Heart left ventricle (tissue), 13 donors: Measurements from ENCODE around the gene SAP30BP.

Experiments
- POLR2A ChIP-seq, 2 donors: fragments of 450-650 bp; IDR thresholded peaks; one replicate each; pipeline ENCODE4 v1.6.1; 2017; ENCODE audit warnings: antibody characterized with exemption in 2 of 2, mild to moderate bottlenecking in 2 of 2, moderate library complexity in 2 of 2
- TF ChIP-seq, protein P1 (sequence below), 12 donors: fragments of 200-600 bp; sonication (generic) in 4 of 12; IDR thresholded peaks; one replicate each; pipeline versions ENCODE4 v1.5.0 to v1.8.0; 2018 to 2022; ENCODE audit warnings: antibody characterized with exemption in 12 of 12, mild to moderate bottlenecking in 5 of 12
- donor health status: ischemic (EF 13 %, LVEDD 7.1; RV severe dilation, severe dysfunction).
- donor health status: DM: no; HTN: yes; CAD: no.
- donor health status: DM: no; HTN: no; CAD: no.
- donor health status: ischemic (EF 25% LVEDD 6.9; RV normal size, moderate dysfunction).
- donor health status: ischemic (EF 25% LVEDD 5.7; RV mildly dilated, moderate dysfunction).
- donor health status: ischemic (EF 35%, LVEDD 5.7; RV mildly dilated, moderate dysfunction).
- donor health status: nonischemic (EF 11% LVEDD 7.7; RV severe dilation, severe dysfunction).
- donor health status: DM: yes; HTN: yes; CAD: no.
- donor health status: PGD.
- donor health status: ischemic (EF 29% LVEDD 5.4; RV normal size, mild dysfunction).
- donor health status: nonischemic (EF 23%, LVEDD 6.1; RV moderate dilation, normal function).

DNA sequence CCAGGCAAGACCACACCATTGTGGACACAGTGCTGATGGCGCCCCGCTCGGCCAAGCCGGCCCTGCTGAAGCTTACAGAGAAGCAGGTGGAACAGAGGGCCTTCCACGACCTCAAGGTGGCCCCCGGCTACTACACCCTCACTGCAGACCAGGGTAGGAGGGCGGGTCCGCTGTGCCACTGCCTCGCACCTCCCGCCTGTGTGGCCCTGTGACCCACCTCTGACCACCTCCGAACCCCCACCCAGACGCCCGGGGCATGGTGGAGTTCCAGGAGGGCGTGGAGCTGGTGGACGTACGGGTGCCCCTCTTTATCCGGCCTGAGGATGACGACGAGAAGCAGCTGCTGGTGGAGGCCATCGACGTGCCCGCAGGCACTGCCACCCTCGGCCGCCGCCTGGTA lies 75.2 kb downstream of the SAP30BP start:
- TF ChIP-seq POLR2A (IDR thresholded peaks at IDR 0.05): no peak
- TF ChIP-seq, protein P1, sequence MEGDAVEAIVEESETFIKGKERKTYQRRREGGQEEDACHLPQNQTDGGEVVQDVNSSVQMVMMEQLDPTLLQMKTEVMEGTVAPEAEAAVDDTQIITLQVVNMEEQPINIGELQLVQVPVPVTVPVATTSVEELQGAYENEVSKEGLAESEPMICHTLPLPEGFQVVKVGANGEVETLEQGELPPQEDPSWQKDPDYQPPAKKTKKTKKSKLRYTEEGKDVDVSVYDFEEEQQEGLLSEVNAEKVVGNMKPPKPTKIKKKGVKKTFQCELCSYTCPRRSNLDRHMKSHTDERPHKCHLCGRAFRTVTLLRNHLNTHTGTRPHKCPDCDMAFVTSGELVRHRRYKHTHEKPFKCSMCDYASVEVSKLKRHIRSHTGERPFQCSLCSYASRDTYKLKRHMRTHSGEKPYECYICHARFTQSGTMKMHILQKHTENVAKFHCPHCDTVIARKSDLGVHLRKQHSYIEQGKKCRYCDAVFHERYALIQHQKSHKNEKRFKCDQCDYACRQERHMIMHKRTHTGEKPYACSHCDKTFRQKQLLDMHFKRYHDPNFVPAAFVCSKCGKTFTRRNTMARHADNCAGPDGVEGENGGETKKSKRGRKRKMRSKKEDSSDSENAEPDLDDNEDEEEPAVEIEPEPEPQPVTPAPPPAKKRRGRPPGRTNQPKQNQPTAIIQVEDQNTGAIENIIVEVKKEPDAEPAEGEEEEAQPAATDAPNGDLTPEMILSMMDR (IDR thresholded peaks at IDR 0.05): no peak
